Forelimb muscle (tissue), 1 donor: ENCODE data around the gene CEP68. TPM values are rescaled to one million over a fixed set of nuclear protein-coding genes. Genes with fewer than 3 reads are reported as not detected.
"Not testable (repeated sequence)": the region's sequence is repeated elsewhere in the genome, so short reads cannot be mapped to it uniquely, and the experiment has no call there.

Source experiments
- DNase-seq: peaks from one replicate; pipeline ENCODE4 v3.0.0-alpha.2; 2013; ENCODE audit warnings: low read depth
- polyA plus RNA-seq: library from polyadenylated mRNA; unstranded; fragments of 120-200 nt; gene quantifications from one replicate; pipeline ENCODE4 v1.2.1, GENCODE V29; 2013; ENCODE audit not compliant: insufficient read length

The CEP68 gene
- polyA plus RNA-seq, 1 donor = 26.0 TPM

GRCh38 chr2:65129826-65130663, 73.8 kb downstream of the CEP68 start, which contains the start of gene RAB1A:
TSS of gene RAB1A (minus strand) at chr2:65130106. CDS start at chr2:65129915, 191 bp downstream.
- peak; percentile 97 for DNase-seq

GRCh38 chr2:65130664-65131175, 74.5 kb downstream of the CEP68 start:
- DNase-seq = no peak

- not testable (repeated sequence) for DNase-seq
These were observed 76.7 kb downstream of the CEP68 start for GRCh38 chr2:65132930-65133329.

GRCh38 chr2:65133626-65134025, 77.4 kb downstream of the CEP68 start:
- no peak for DNase-seq

GRCh38 chr2:65134158-65134557, 77.9 kb downstream of the CEP68 start:
- no peak for DNase-seq

GRCh38 chr2:65136253-65136652, 80.0 kb downstream of the CEP68 start:
- DNase-seq = no peak

Other genes starting within 250 kb of the CEP68 start
- gene SLC1A4, start 67.0 kb upstream of the CEP68 start, polyA plus RNA-seq = 14.3 TPM
- 118 TPM for gene RAB1A, start 73.7 kb downstream of the CEP68 start, polyA plus RNA-seq
- 110 TPM for gene ACTR2, start 171.4 kb downstream of the CEP68 start, polyA plus RNA-seq